SK-N-MC (cell line): Measurements from ENCODE around the gene SHISA9.

Experiments used
- DNase-seq: peaks from one replicate; pipeline ENCODE4 v3.0.0-alpha.2; 2011; ENCODE audit warnings: low read depth, low spot score
- H3K27ac ChIP-seq: fragments of 200-600 bp; sonication (generic); 2 replicates; pipeline ENCODE4 v1.5.1; 2016; ENCODE audit warnings: mixed run types
- H3K36me3 ChIP-seq: fragments of 200-600 bp; sonication (generic); 2 replicates; pipeline ENCODE4 v1.6.1; 2017; ENCODE audit warnings: antibody characterized with exemption, low read length, mixed read lengths; ENCODE audit not compliant: insufficient read depth
- H3K4me3 ChIP-seq: fragments of 200-600 bp; sonication (generic); 2 replicates; pipeline ENCODE4 v1.5.1; 2016
- H3K9ac ChIP-seq: fragments of 200-600 bp; sonication (generic); 2 replicates; pipeline ENCODE4 v1.8.0; 2017; ENCODE audit warnings: mixed run types, mixed read lengths; ENCODE audit not compliant: insufficient read length
- H3K9me3 ChIP-seq: fragments of 200-600 bp; sonication (generic); 2 replicates; pipeline ENCODE4 v1.6.1; 2017; ENCODE audit warnings: low read depth, mild to moderate bottlenecking, antibody characterized with exemption, low read length, moderate library complexity, mixed read lengths
- EZH2 ChIP-seq: fragments of 200-600 bp; sonication (generic); IDR thresholded peaks from one replicate; pipeline ENCODE4 v1.6.1; 2017; ENCODE audit warnings: antibody characterized with exemption
- FOXP2 ChIP-seq: optimal IDR thresholded peaks from 2 replicates; pipeline ENCODE3; 2011; ENCODE audit warnings: mild to moderate bottlenecking, moderate library complexity; ENCODE audit not compliant: insufficient read depth; ENCODE audit errors: extremely low read length, control extremely low read depth
- POLR2AphosphoS5 ChIP-seq: IDR thresholded peaks from 2 replicates; pipeline ENCODE4 v1.6.1; 2012; ENCODE audit warnings: mild to moderate bottlenecking, low read depth, low read length, borderline replicate concordance

SHISA9 gene

DNA sequence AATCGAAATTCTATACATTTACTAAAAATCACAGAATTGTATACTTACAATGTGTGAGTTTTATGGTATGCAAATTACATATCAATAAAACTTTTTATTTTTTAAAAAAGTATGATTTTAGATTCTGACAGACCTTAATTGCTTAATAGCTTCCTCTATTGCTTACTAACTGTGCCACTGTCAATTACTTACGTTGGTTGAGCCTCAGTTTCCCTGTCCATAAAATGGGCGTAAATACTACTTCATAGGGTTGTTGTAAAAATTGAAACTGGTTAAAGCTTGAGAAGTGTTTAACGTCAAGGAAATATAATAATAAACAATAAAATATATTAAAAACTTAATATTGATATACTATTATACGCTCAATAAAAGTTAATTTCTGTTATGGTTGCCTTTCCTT is 203.4 kb downstream of the SHISA9 start:
- no peak for TF ChIP-seq EZH2
- TF ChIP-seq FOXP2, result no peak
- TF ChIP-seq POLR2AphosphoS5, result no peak
- no peak overlapping the region for H3K9ac ChIP-seq
- H3K4me3 ChIP-seq, result no peak overlapping the region
- H3K27ac ChIP-seq, result no peak overlapping the region
- no peaks in the 10 kb centered on the region for H3K36me3 ChIP-seq
- H3K9me3 ChIP-seq, result no peaks in the 10 kb centered on the region
- no peak for DNase-seq

DNA sequence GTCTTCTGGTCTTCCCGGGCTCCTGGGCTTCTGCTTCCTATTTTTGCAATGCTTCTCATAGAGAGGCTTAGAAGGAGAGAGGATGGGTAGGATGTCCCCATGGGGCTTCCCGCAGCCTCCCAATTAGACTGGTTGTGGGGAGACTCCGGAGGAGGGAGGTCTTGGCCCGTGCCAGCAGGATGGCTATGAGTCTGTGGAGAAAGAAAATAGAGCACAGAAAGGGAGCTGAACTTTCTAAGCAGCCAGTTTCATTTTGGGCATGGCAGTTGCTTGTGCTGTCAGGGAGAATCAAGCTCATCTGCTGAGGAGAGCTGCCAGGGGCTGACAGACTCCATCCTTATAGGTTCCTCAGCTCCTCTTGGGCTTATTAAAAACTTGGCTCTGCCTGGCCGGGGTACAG is 204.0 kb downstream of the SHISA9 start:
- H3K9ac ChIP-seq, result no peak overlapping the region
- TF ChIP-seq EZH2, result no peak
- TF ChIP-seq FOXP2, result no peak
- no peak for TF ChIP-seq POLR2AphosphoS5
- no peaks in the 10 kb centered on the region for H3K9me3 ChIP-seq
- H3K36me3 ChIP-seq, result no peaks in the 10 kb centered on the region
- no peak for DNase-seq
- no peak overlapping the region for H3K27ac ChIP-seq
- H3K4me3 ChIP-seq, result no peak overlapping the region

GRCh38 chr16:13106464-13106863 is 205.1 kb downstream of the SHISA9 start:
- Histone ChIP-seq H3K27ac (no peak overlapping the region), H3K36me3 (no peaks in the 10 kb centered on the region), H3K9ac (no peak overlapping the region), H3K4me3 (no peak overlapping the region), H3K9me3 (no peaks in the 10 kb centered on the region)
- TF ChIP-seq POLR2AphosphoS5, result no peak
- no peak for TF ChIP-seq EZH2
- TF ChIP-seq FOXP2, result no peak
- DNase-seq, result no peak

- Histone ChIP-seq H3K36me3 (no peaks in the 10 kb centered on the region), H3K9ac (no peak overlapping the region), H3K4me3 (no peak overlapping the region), H3K27ac (no peak overlapping the region), H3K9me3 (no peaks in the 10 kb centered on the region)
- DNase-seq, result no peak
- TF ChIP-seq EZH2 (no peak), FOXP2 (no peak), POLR2AphosphoS5 (no peak)
Observed at GRCh38 chr16:13108126-13108525, 206.7 kb downstream of the SHISA9 start.

GRCh38 chr16:13109171-13109570 is 207.8 kb downstream of the SHISA9 start:
- H3K27ac ChIP-seq, result no peak overlapping the region
- H3K4me3 ChIP-seq, result no peak overlapping the region
- no peak for DNase-seq
- H3K9me3 ChIP-seq, result no peaks in the 10 kb centered on the region
- no peaks in the 10 kb centered on the region for H3K36me3 ChIP-seq
- TF ChIP-seq POLR2AphosphoS5 (no peak), EZH2 (no peak), FOXP2 (no peak)
- H3K9ac ChIP-seq, result no peak overlapping the region

GRCh38 chr16:13110124-13110796 is 208.9 kb downstream of the SHISA9 start:
- Histone ChIP-seq H3K27ac (no peak overlapping the region), H3K9ac (no peak overlapping the region), H3K9me3 (no peaks in the 10 kb centered on the region), H3K36me3 (no peaks in the 10 kb centered on the region), H3K4me3 (no peak overlapping the region)
- TF ChIP-seq POLR2AphosphoS5 (no peak), FOXP2 (no peak), EZH2 (no peak)
- DNase-seq, result no peak

GRCh38 chr16:13111747-13112146 is 210.3 kb downstream of the SHISA9 start:
- no peaks in the 10 kb centered on the region for H3K36me3 ChIP-seq
- no peak overlapping the region for H3K4me3 ChIP-seq
- TF ChIP-seq FOXP2 (no peak), POLR2AphosphoS5 (no peak), EZH2 (no peak)
- no peak for DNase-seq
- H3K9ac ChIP-seq, result no peak overlapping the region
- no peak overlapping the region for H3K27ac ChIP-seq
- H3K9me3 ChIP-seq, result no peaks in the 10 kb centered on the region

DNA sequence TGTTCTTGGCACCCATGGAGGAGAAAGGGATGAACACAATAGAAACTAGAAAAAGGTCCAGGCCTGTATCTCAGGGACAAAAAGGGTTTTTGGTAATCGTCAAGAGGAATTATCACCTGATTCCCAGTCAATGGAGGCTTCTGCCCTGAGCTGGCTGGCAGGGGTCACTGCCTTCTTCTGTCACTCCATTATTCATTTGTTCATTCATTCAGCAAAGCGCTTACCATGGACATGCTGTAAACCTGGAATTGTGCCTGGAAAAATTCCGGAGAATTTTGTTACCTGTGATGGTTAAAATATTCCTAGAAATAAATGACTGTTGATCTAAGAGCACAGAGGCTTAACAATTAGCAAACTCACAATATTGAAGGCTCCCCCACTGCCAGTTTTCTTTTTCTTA is 212.3 kb downstream of the SHISA9 start:
- no peak for DNase-seq
- Histone ChIP-seq H3K4me3 (no peak overlapping the region), H3K36me3 (no peaks in the 10 kb centered on the region), H3K9me3 (no peaks in the 10 kb centered on the region), H3K9ac (no peak overlapping the region), H3K27ac (no peak overlapping the region)
- TF ChIP-seq EZH2 (no peak), POLR2AphosphoS5 (no peak), FOXP2 (no peak)

- Histone ChIP-seq H3K9me3 (no peaks in the 10 kb centered on the region), H3K4me3 (no peak overlapping the region), H3K9ac (no peak overlapping the region), H3K27ac (no peak overlapping the region), H3K36me3 (no peaks in the 10 kb centered on the region)
- TF ChIP-seq EZH2 (no peak), FOXP2 (no peak), POLR2AphosphoS5 (no peak)
- DNase-seq, result no peak
Observed at GRCh38 chr16:13118091-13118490, 216.7 kb downstream of the SHISA9 start.
